IMR-90 (cell line): ENCODE results near the gene UGGT1. TPM values are rescaled to one million over a fixed set of nuclear protein-coding genes. Genes with fewer than 3 reads are reported as not detected.

Source experiments
- ATAC-seq: fragments of 200-7000 bp; cut with Tn5 transposase; 2 replicates; pipeline ENCODE4 v1.9.1; 2020; ENCODE audit warnings: low read depth, mild to moderate bottlenecking, moderate library complexity
- BruUV-seq: library from RNA; stranded (reverse); fragments of 400-500 nt; replicated peaks from 2 replicates; lab custom pipeline; 2021; lab: Mats Ljungman, UMichigan
- CTCF ChIA-PET: fragments of 300-600 bp; formaldehyde crosslinking; extraction: SDS; loops from one replicate; lab custom pipeline; 2021; ENCODE audit warnings: antibody characterized with exemption; lab: Yijun Ruan, JAX
- POLR2A ChIA-PET: fragments of 300-600 bp; sonication (Branson Sonifier 250); formaldehyde crosslinking; loops from one replicate; lab custom pipeline; 2022; ENCODE audit warnings: antibody characterized with exemption; ENCODE audit not compliant: unreplicated experiment; lab: Charles Lee
- DNase-seq: peaks from one replicate; pipeline ENCODE4 v3.0.0; 2013
- H2AFZ ChIP-seq: replicated peaks from 2 replicates; pipeline ENCODE3; 2013; ENCODE audit warnings: low read length, mild to moderate bottlenecking; ENCODE audit not compliant: poor library complexity
- H2AK5ac ChIP-seq: 2 replicates; pipeline ENCODE4 v1.6.1; 2013; ENCODE audit warnings: low read depth, low read length, inconsistent platforms
- H2AK9ac ChIP-seq: replicated peaks from 2 replicates; pipeline ENCODE3; 2013; ENCODE audit warnings: mild to moderate bottlenecking, low read depth, low read length, moderate library complexity; ENCODE audit not compliant: poor library complexity
- H2BK120ac ChIP-seq: 2 replicates; pipeline ENCODE4 v1.6.1; 2013; ENCODE audit warnings: low read depth, low read length, inconsistent platforms
- H2BK15ac ChIP-seq: 3 replicates; pipeline ENCODE4 v1.6.1; 2013; ENCODE audit warnings: low read depth, low read length, inconsistent platforms
- H2BK20ac ChIP-seq: 2 replicates; pipeline ENCODE4 v1.6.1; 2013; ENCODE audit warnings: low read depth, mild to moderate bottlenecking, inconsistent platforms, low read length, moderate library complexity
- H2BK5ac ChIP-seq: 2 replicates; pipeline ENCODE4 v1.6.1; 2013; ENCODE audit warnings: mild to moderate bottlenecking, low read depth, low read length, inconsistent platforms; ENCODE audit not compliant: poor library complexity, severe bottlenecking
- H3K14ac ChIP-seq: replicated peaks from 2 replicates; pipeline ENCODE4 v1.6.1; 2013; ENCODE audit warnings: low read depth, low read length, inconsistent platforms
- H3K18ac ChIP-seq: 2 replicates; pipeline ENCODE4 v1.6.1; 2013; ENCODE audit warnings: low read depth, low read length, control low read depth
- H3K23ac ChIP-seq: 2 replicates; pipeline ENCODE4 v1.6.1; 2013; ENCODE audit warnings: low read depth, low read length, inconsistent platforms
- H3K27ac ChIP-seq: 2 replicates; pipeline ENCODE4 v1.5.1; 2013; ENCODE audit warnings: mild to moderate bottlenecking, control low read depth, low read length; ENCODE audit not compliant: insufficient read depth
- H3K27me3 ChIP-seq: 2 replicates; pipeline ENCODE4 v1.6.1; 2013; ENCODE audit warnings: low read length; ENCODE audit not compliant: control insufficient read depth, insufficient read depth
- H3K36me3 ChIP-seq: 2 replicates; pipeline ENCODE4 v1.6.1; 2013; ENCODE audit warnings: low read length, mixed read lengths; ENCODE audit not compliant: control insufficient read depth, insufficient read depth
- H3K4ac ChIP-seq: 2 replicates; pipeline ENCODE4 v1.6.1; 2013; ENCODE audit warnings: low read depth, low read length, inconsistent platforms
- H3K4me1 ChIP-seq: 2 replicates; pipeline ENCODE4 v1.6.1; 2013; ENCODE audit warnings: low read length, mixed read lengths; ENCODE audit not compliant: control insufficient read depth, insufficient read depth
- H3K4me2 ChIP-seq: 2 replicates; pipeline ENCODE4 v1.6.1; 2013; ENCODE audit warnings: low read depth, mild to moderate bottlenecking, control low read depth, low read length, moderate library complexity
- H3K4me3 ChIP-seq: 2 replicates; pipeline ENCODE4 v1.5.1; 2013; ENCODE audit warnings: low read depth, mild to moderate bottlenecking, control low read depth, low read length, moderate library complexity; ENCODE audit not compliant: insufficient read depth
- H3K56ac ChIP-seq: 2 replicates; pipeline ENCODE4 v1.6.1; 2013; ENCODE audit warnings: low read length, inconsistent platforms; ENCODE audit not compliant: insufficient read depth; ENCODE audit errors: extremely low read depth
- H3K79me1 ChIP-seq, 2 experiments: 2 replicates each; pipeline ENCODE4 v1.6.1; 2013; ENCODE audit warnings: low read length in 2 of 2, inconsistent platforms in 1 of 2, low read depth in 1 of 2
- H3K9ac ChIP-seq: 2 replicates; pipeline ENCODE4 v1.6.1; 2013; ENCODE audit warnings: low read depth, low read length, control low read depth
- H3K9me1 ChIP-seq: 2 replicates; pipeline ENCODE4 v1.6.1; 2013; ENCODE audit warnings: low read length, inconsistent platforms; ENCODE audit not compliant: insufficient read depth
- H3K9me3 ChIP-seq: 2 replicates; pipeline ENCODE4 v1.6.1; 2013; ENCODE audit warnings: low read length; ENCODE audit not compliant: control insufficient read depth, insufficient read depth
- H4K20me1 ChIP-seq: 2 replicates; pipeline ENCODE4 v1.6.1; 2013; ENCODE audit warnings: low read length, inconsistent platforms; ENCODE audit not compliant: insufficient read depth
- H4K5ac ChIP-seq: 2 replicates; pipeline ENCODE4 v1.6.1; 2013; ENCODE audit warnings: mild to moderate bottlenecking, low read depth, low read length, control low read depth
- H4K8ac ChIP-seq, 2 experiments: 2 replicates each; pipeline ENCODE4 v1.6.1; 2013; ENCODE audit warnings: low read depth in 2 of 2, low read length in 2 of 2, control low read depth in 1 of 2, inconsistent platforms in 1 of 2
- H4K91ac ChIP-seq: 2 replicates; pipeline ENCODE4 v1.6.1; 2013; ENCODE audit warnings: low read depth, low read length, inconsistent platforms; ENCODE audit not compliant: insufficient read depth
- CEBPB ChIP-seq: IDR thresholded peaks from 2 replicates; pipeline ENCODE4 v1.6.1; 2012; ENCODE audit warnings: low read depth, low read length, improper control_type of control experiment
- CHD1 ChIP-seq: IDR thresholded peaks from 2 replicates; pipeline ENCODE4 v1.6.1; 2012; ENCODE audit warnings: low read depth, low read length, improper control_type of control experiment
- CTCF ChIP-seq: conservative IDR thresholded peaks from 2 replicates; pipeline ENCODE4 v1.5.1; 2012; ENCODE audit warnings: mild to moderate bottlenecking, low read depth, low read length, improper control_type of control experiment
- ELK1 ChIP-seq: fragments of 150-350 bp; IDR thresholded peaks from 2 replicates; pipeline ENCODE4 v1.6.1; 2016; ENCODE audit warnings: low read depth, mild to moderate bottlenecking, low read length, moderate library complexity, borderline replicate concordance
- FOS ChIP-seq: fragments of 150-350 bp; IDR thresholded peaks from 2 replicates; pipeline ENCODE4 v1.6.1; 2016; ENCODE audit warnings: low read depth, low read length
- MAFK ChIP-seq: IDR thresholded peaks from 2 replicates; pipeline ENCODE4 v1.6.1; 2012; ENCODE audit warnings: low read depth, low read length, improper control_type of control experiment
- MAZ ChIP-seq: IDR thresholded peaks from 2 replicates; pipeline ENCODE4 v1.6.1; 2012; ENCODE audit warnings: low read depth, mild to moderate bottlenecking, low read length, improper control_type of control experiment, moderate library complexity, borderline replicate concordance
- MXI1 ChIP-seq: IDR thresholded peaks from 2 replicates; pipeline ENCODE4 v1.6.1; 2012; ENCODE audit warnings: low read depth, mild to moderate bottlenecking, low read length, moderate library complexity, borderline replicate concordance
- NFE2L2 ChIP-seq: fragments of 150-350 bp; IDR thresholded peaks from 2 replicates; pipeline ENCODE4 v1.6.1; 2016; ENCODE audit warnings: low read depth, mild to moderate bottlenecking, low read length
- RAD21 ChIP-seq: IDR thresholded peaks from 2 replicates; pipeline ENCODE4 v1.6.1; 2012; ENCODE audit warnings: low read length, improper control_type of control experiment
- RFX5 ChIP-seq: IDR thresholded peaks from 2 replicates; pipeline ENCODE4 v1.8.0; 2012; ENCODE audit warnings: low read depth, mild to moderate bottlenecking, low read length, moderate library complexity
- SMC3 ChIP-seq: fragments of 150-350 bp; IDR thresholded peaks from 2 replicates; pipeline ENCODE4 v1.6.1; 2016; ENCODE audit warnings: low read depth, mild to moderate bottlenecking, antibody characterized with exemption, low read length, moderate library complexity
- USF2 ChIP-seq: fragments of 150-350 bp; IDR thresholded peaks from 2 replicates; pipeline ENCODE4 v1.6.1; 2017; ENCODE audit warnings: mild to moderate bottlenecking, antibody characterized with exemption, low read length, low read depth
- WGBS, 2 experiments: methylation state at CpG; one replicate each; pipeline versions ENCODE4 v1.1.5 to v1.1.7; 2013; ENCODE audit warnings: missing lambda C conversion rate in 2 of 2; ENCODE audit not compliant: insufficient read length in 1 of 2; ENCODE audit errors: extremely low coverage in 2 of 2; 5-methylcytosine and 5-hydroxymethylcytosine counted together
- dilution Hi-C: fragments of 300-500 bp; cut with HindIII; formaldehyde crosslinking; loops from one replicate; pipeline ENCODE4 v1.14.3; 2018; ENCODE audit warnings: low sequenced_read_pairs; ENCODE audit not compliant: unreplicated experiment
- in situ Hi-C: fragments of 300-500 bp; cut with MboI; formaldehyde crosslinking; loops from 3 replicates; pipeline ENCODE4 v1.14.3; 2019; ENCODE audit warnings: low sequenced_read_pairs, inconsistent platforms, mixed read lengths
- intact Hi-C: fragments of 100-400 bp; cut with micrococcal nuclease; formaldehyde crosslinking; loops from 2 replicates; pipeline ENCODE4 v1.10.0; 2022
- polyA plus RNA-seq, 3 experiments: library from polyadenylated mRNA; depleted of rRNA; stranded (reverse); fragments of >200 nt; gene quantifications; 2 replicates each; pipeline ENCODE4 v1.2.3, GENCODE V29; 2012; ENCODE audit warnings: low replicate concordance in 1 of 3
- total RNA-seq: library from RNA; depleted of rRNA; stranded (reverse); fragments of >200 nt; gene quantifications from 2 replicates; pipeline ENCODE4 v1.2.3, GENCODE V29; 2012

UGGT1 gene
- total and polyA plus RNA-seq, 2 of the 4 experiments (the other 2 are of a cell fraction), result 26.1 to 71.3 TPM

- peak overlapping the region; percentile 6; the same call in 1 of the 2 replicates for H3K14ac ChIP-seq
- CTCF ChIA-PET, result interaction anchor here (0.5 to 1.0 kb wide), 3 partner anchors 9 to 103 kb away, joined by 3 read pairs; no protein-coding TSS in a partner anchor
- H4K91ac ChIP-seq, result peak overlapping the region; percentile 50; the same call in 1 of the 2 replicates
- DNase-seq (no peak), ATAC-seq (no peak)
- no peak overlapping the region for H2BK5ac ChIP-seq
- no peaks in the 10 kb centered on the region for H3K27me3 ChIP-seq
- H3K36me3 ChIP-seq, result peaks cover 26% of the 10 kb centered on the region
- in situ Hi-C loops, result loop anchor here (25.0 kb wide), 1 partner anchor 1692 kb away; no protein-coding TSS in a partner anchor
- peak overlapping the region; percentile 89 for H3K18ac ChIP-seq
- H2AK9ac ChIP-seq, result no peak overlapping the region
- dilution Hi-C loops, result no loop called here
- H3K4me2 ChIP-seq, result no peak overlapping the region; the same call in 1 of the 2 replicates
- 63% methylated on average over 2 of the region's 4 CpGs; no CpG with 5 or more reads in 1 of the 2 experiments for WGBS, 2 experiments
- peak overlapping the region; percentile 41 for H2AK5ac ChIP-seq
- no TSS peak for BruUV-seq
- peak overlapping the region; percentile 27 for H3K4ac ChIP-seq
- H4K8ac ChIP-seq, result peak overlapping the region; percentile 43 to 70; a peak in 2 of 4 replicates
- H2BK15ac ChIP-seq, result peak overlapping the region; percentile 18; the same call in 2 of the 3 replicates
- peaks cover 0 to 15% of the 10 kb centered on the region in 2 experiments; a peak in 3 of 4 replicates for H3K79me1 ChIP-seq
- peak overlapping the region; percentile 47; the same call in 1 of the 2 replicates for H3K27ac ChIP-seq
- POLR2A ChIA-PET, result no interaction called here
- peak overlapping the region; percentile 83 for H4K5ac ChIP-seq
- H3K56ac ChIP-seq, result no peak overlapping the region
- peak overlapping the region; percentile 1; the same call in 1 of the 2 replicates for H3K23ac ChIP-seq
- peak overlapping the region; percentile 21; the same call in 1 of the 2 replicates for H2BK20ac ChIP-seq
- peaks cover 8% of the 10 kb centered on the region for H3K4me1 ChIP-seq
- H4K20me1 ChIP-seq, result no peaks in the 10 kb centered on the region
- H3K9me1 ChIP-seq, result peaks cover 7% of the 10 kb centered on the region
- no peak overlapping the region for H3K4me3 ChIP-seq
- peak overlapping the region; percentile 44 for H2BK120ac ChIP-seq
- H2AFZ ChIP-seq, result no peak overlapping the region
- H3K9me3 ChIP-seq, result no peaks in the 10 kb centered on the region
- intact Hi-C loops, result no loop called here
- H3K9ac ChIP-seq, result no peak overlapping the region
- TF ChIP-seq NFE2L2 (no peak), CEBPB (no peak), ELK1 (no peak), RAD21 (no peak), CTCF (no peak), CHD1 (no peak), MAZ (no peak), USF2 (no peak), MAFK (no peak), FOS (no peak), SMC3 (no peak), RFX5 (no peak), MXI1 (no peak)
These were observed 79.1 kb downstream of the UGGT1 start for GRCh38 chr2:128169933-128170709.
